A172 (cell line): ENCODE results near the gene CREB5. TPM values are rescaled to one million over a fixed set of nuclear protein-coding genes. Genes with fewer than 3 reads are reported as not detected.
A peak's percentile ranks its signal among the peaks of the same experiment; 100 is the strongest.

Experiments
- DNase-seq: peaks from one replicate; pipeline ENCODE4 v3.0.0-alpha.2; 2015; ENCODE audit warnings: low spot score
- total RNA-seq: library from RNA; depleted of rRNA; stranded (reverse); fragments of >200 nt; shearing (Covaris generic); gene quantifications from 2 replicates; pipeline ENCODE4 v1.2.3, GENCODE V29; 2014

The CREB5 gene
- total RNA-seq, 1 experiment from 2014 or later, result 1.4 TPM

GRCh38 chr7:28407651-28408050 lies 4.7 kb upstream of the CREB5 start:
- DNase-seq, result no peak

- no peak for DNase-seq
Observed at GRCh38 chr7:28408105-28408959, 4.0 kb upstream of the CREB5 start.

GRCh38 chr7:28408960-28409715 lies 3.2 kb upstream of the CREB5 start:
- peak; percentile 95 for DNase-seq

- no peak for DNase-seq
Observed at GRCh38 chr7:28409716-28410627, 2.3 kb upstream of the CREB5 start.

- DNase-seq, result no peak
Observed at GRCh38 chr7:28410628-28411531, 1.4 kb upstream of the CREB5 start.

GRCh38 chr7:28413011-28413410 lies 693 bp downstream of the CREB5 start:
- DNase-seq, result no peak

- DNase-seq, result no peak
Observed at GRCh38 chr7:28414453-28414852, 2.1 kb downstream of the CREB5 start.

- no peak for DNase-seq
Observed at GRCh38 chr7:28417321-28417940, 5.1 kb downstream of the CREB5 start.

- no peak for DNase-seq
Observed at GRCh38 chr7:28418311-28418710, 6.0 kb downstream of the CREB5 start.

- no peak for DNase-seq
Observed at GRCh38 chr7:28418966-28419365, 6.6 kb downstream of the CREB5 start.

- DNase-seq, result peak; percentile 59
Observed at GRCh38 chr7:28419716-28420115, 7.4 kb downstream of the CREB5 start.

GRCh38 chr7:28423112-28423511 lies 10.8 kb downstream of the CREB5 start:
- DNase-seq, result no peak

GRCh38 chr7:28423918-28424514 lies 11.7 kb downstream of the CREB5 start:
- no peak for DNase-seq

GRCh38 chr7:28425496-28425895 lies 13.2 kb downstream of the CREB5 start:
- no peak for DNase-seq

- DNase-seq, result no peak
Observed at GRCh38 chr7:28427236-28427635, 14.9 kb downstream of the CREB5 start.

- no peak for DNase-seq
Observed at GRCh38 chr7:28430616-28431015, 18.3 kb downstream of the CREB5 start.

GRCh38 chr7:28432105-28432504 lies 19.8 kb downstream of the CREB5 start:
- DNase-seq, result no peak

GRCh38 chr7:28433039-28433438 lies 20.7 kb downstream of the CREB5 start:
- no peak for DNase-seq

GRCh38 chr7:28433699-28434219 lies 21.4 kb downstream of the CREB5 start:
- DNase-seq, result peak; percentile 24

GRCh38 chr7:28434510-28434909 lies 22.2 kb downstream of the CREB5 start:
- no peak for DNase-seq
